Stimulated activated CD8-positive, alpha-beta memory T cell treated with anti-CD3 and anti-CD28 coated beads, Interleukin-2, amount 100 ng/mL, for 48 hours (primary cell): ENCODE data around the gene NAPEPLD.
"Not testable (repeated sequence)": the region's sequence is repeated elsewhere in the genome, so short reads cannot be mapped to it uniquely, and the experiment has no call there.

Experiments
- DNase-seq, 2 donors: peaks; one replicate each; pipeline ENCODE4 v3.0.0-alpha.2; 2020; ENCODE audit warnings: low read depth in 2 of 2

NAPEPLD gene

GRCh38 chr7:103068414-103069403 lies 80.2 kb downstream of the NAPEPLD start:
- no peak for DNase-seq

DNA sequence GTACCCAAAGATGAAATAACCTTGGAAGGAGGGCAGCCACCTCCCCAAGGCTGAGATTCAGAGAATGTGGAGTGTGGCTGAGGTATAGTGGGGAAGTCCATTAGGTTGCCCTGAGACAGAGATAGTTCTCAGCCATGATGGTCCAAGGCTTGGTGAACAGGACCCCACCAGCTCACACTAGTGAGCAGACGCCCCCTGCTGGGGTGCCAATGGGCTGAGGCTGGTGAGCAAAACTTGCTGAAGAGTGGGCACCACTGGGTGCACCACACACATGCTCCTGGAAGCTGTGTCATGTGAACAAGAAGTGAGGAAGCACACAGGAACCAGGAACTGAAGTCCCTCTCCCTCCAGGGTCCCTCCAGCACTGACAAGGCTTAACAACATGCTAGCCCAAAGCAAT lies 83.2 kb downstream of the NAPEPLD start:
- peak; percentile 36 to 47 for DNase-seq

DNA sequence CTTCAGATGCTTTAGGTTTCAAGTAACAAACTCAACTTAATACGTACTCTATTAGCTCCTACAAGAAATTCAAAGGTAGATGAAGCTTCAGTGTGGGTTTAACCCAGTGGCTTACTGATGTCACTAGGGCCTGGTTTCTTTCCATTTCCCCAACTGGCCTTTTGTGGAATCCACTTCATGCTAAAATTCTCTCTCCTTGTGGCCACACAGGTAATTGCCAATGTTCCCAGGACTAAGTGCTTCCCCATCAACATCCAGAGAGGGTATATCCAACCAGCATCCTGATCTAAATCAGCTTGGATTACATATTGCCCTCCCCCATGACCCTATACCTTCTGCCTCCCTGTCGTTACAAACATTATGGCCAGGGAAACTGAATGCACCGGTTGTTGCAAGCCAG lies 85.0 kb downstream of the NAPEPLD start:
- DNase-seq: no peak

DNA sequence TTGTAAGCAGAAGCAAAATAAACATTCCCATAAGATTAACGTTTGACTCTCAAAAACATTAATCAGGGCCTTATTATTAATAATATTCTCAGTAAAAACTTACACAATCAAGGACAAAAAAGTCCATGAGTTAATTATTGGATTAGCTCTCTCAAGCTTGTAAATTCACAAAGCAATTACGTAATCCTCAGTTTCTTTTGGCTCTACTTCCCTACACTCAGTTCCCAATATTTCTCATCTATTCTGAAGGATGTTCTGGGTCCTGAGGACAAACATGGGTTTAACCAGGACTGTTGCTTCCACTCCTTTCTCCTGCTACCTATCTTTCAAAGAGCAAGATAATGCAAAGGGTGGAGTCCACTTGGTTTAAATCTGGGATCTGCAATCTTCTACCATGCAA lies 89.4 kb downstream of the NAPEPLD start:
- no peak for DNase-seq

DNA sequence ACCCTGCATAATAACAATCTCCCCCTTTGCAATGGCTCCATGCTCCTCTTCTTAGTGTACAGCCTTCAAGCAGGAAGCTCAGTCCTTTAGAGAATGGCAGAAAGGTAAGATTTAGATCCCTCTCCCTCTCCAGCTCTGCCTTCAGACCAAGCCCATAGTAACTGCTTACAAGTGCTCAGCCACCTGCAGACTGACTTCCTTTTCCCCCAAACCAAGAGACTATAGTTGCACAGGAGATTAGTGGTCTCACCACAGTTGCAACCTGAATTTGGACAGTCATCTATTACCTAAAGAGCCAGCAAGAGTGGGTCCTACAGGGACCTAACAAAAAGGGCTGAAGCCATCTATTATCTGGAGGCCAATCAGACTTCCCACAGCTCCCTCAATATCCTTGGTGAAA lies 90.8 kb downstream of the NAPEPLD start:
- DNase-seq: no peak

- not testable (repeated sequence) for DNase-seq
These were observed 92.9 kb downstream of the NAPEPLD start for GRCh38 chr7:103056006-103056405.

DNA sequence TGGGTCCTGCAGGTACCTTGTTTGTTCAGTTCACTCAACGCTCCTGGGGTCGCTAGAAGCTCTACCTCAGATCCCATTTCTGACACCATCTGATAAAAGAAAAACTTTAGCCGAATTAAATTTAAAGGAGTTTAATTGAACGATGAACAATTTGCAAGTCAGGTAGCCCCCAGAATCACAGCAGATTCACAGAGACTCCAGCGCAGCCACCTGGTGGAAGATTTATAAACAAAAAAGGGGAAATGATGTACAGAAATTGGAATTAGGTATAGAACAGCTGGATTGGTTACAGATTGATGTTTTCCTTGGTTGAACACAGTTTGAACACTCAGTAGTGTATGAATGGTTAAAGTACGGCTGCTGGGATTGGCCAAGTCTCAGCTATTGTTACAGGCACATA lies 97.4 kb downstream of the NAPEPLD start:
- no peak for DNase-seq
